IMR-90 (cell line): ENCODE results near the gene FOXM1.
"Not testable (repeated sequence)": the region's sequence is repeated elsewhere in the genome, so short reads cannot be mapped to it uniquely, and the experiment has no call there.

Experiments
- BHLHE40 ChIP-seq: fragments of 150-350 bp; IDR thresholded peaks from 2 replicates; pipeline ENCODE4 v1.6.1; 2016; ENCODE audit warnings: mild to moderate bottlenecking, low read depth, low read length
- CTCF ChIP-seq: conservative IDR thresholded peaks from 2 replicates; pipeline ENCODE4 v1.5.1; 2012; ENCODE audit warnings: mild to moderate bottlenecking, low read depth, low read length, improper control_type of control experiment
- ELK1 ChIP-seq: fragments of 150-350 bp; IDR thresholded peaks from 2 replicates; pipeline ENCODE4 v1.6.1; 2016; ENCODE audit warnings: low read depth, mild to moderate bottlenecking, low read length, moderate library complexity, borderline replicate concordance
- MXI1 ChIP-seq: IDR thresholded peaks from 2 replicates; pipeline ENCODE4 v1.6.1; 2012; ENCODE audit warnings: low read depth, mild to moderate bottlenecking, low read length, moderate library complexity, borderline replicate concordance
- POLR2A ChIP-seq: IDR thresholded peaks from 2 replicates; pipeline ENCODE4 v1.6.1; 2012; ENCODE audit warnings: mild to moderate bottlenecking, low read depth, low read length
- RAD21 ChIP-seq: IDR thresholded peaks from 2 replicates; pipeline ENCODE4 v1.6.1; 2012; ENCODE audit warnings: low read length, improper control_type of control experiment
- RCOR1 ChIP-seq: IDR thresholded peaks from 2 replicates; pipeline ENCODE4 v1.6.1; 2012; ENCODE audit warnings: mild to moderate bottlenecking, low read length, improper control_type of control experiment; ENCODE audit not compliant: insufficient replicate concordance
- SMC3 ChIP-seq: fragments of 150-350 bp; IDR thresholded peaks from 2 replicates; pipeline ENCODE4 v1.6.1; 2016; ENCODE audit warnings: low read depth, mild to moderate bottlenecking, antibody characterized with exemption, low read length, moderate library complexity

- not testable (repeated sequence) for TF ChIP-seq CTCF, POLR2A, MXI1, SMC3, RAD21, ELK1, BHLHE40, RCOR1
Measured at GRCh38 chr12:2868986-2869632, 7.9 kb downstream of the FOXM1 start.
